PC-3 (cell line): ENCODE results near the gene RTP1.

Source experiments
- CTCF ChIP-seq: fragments of 300-600 bp; sonication (generic); conservative IDR thresholded peaks from 2 replicates; pipeline ENCODE4 v1.5.1; 2017; ENCODE audit warnings: antibody characterized with exemption, low read depth, mild to moderate bottlenecking, low read length
- EZH2 ChIP-seq: fragments of 300-600 bp; sonication (generic); IDR thresholded peaks from one replicate; pipeline ENCODE4 v1.6.1; 2017; ENCODE audit warnings: antibody characterized with exemption, mild to moderate bottlenecking, low read length; ENCODE audit not compliant: unreplicated experiment
- EZH2phosphoT487 ChIP-seq: fragments of 300-600 bp; sonication (generic); IDR thresholded peaks from 2 replicates; pipeline ENCODE4 v1.6.1; 2018; ENCODE audit warnings: mild to moderate bottlenecking, antibody characterized with exemption, low read length, borderline replicate concordance

- TF ChIP-seq EZH2 (no peak), CTCF (no peak), EZH2phosphoT487 (no peak)
Measured at GRCh38 chr3:187185759-187186158, 11.5 kb upstream of the RTP1 start.
